ENCODE data around the gene GRHL3.
A peak's percentile ranks its signal among the peaks of the same experiment; 100 is the strongest.

GRHL3 gene

DNA sequence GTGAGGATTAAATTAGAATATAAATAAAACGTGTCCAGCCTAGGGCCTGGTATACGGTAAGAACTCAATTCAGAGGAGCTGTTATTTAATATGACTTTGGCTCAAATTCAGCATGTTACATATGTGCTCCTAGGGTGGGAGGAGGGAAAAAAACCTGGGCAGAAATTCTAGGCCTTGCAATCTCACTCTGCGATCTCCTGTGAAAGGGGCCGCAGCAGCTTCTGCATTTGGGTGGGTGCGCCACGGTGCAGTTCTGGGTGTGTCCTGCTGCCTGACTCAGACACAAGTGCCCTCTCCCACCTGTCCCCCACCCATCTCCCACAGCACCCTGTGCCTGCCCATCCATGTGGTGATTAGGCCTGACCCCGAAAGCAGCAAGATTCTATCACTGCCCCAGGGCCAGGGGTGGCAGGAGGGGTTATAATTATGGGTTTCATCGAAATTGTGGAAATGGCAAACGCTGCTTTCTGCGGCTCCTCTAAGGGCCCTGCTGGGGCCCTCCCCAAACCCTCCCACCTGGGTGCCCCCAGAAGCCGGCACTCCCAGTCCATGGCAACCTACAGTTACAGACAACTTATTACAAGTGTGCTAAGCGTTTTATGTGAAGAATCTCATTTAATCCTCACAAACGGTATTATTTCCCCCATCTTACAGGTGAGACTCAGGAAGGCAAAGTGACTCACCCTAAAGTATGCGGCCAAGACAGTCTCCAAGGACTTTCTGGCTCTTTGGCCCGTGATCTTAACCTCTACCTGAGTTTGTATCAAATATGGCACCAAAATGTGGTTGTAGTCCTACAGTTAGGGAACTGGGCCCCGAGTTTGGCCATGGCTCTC, 25.5 kb upstream of the GRHL3 start:
- no peak for DNase-seq

DNA sequence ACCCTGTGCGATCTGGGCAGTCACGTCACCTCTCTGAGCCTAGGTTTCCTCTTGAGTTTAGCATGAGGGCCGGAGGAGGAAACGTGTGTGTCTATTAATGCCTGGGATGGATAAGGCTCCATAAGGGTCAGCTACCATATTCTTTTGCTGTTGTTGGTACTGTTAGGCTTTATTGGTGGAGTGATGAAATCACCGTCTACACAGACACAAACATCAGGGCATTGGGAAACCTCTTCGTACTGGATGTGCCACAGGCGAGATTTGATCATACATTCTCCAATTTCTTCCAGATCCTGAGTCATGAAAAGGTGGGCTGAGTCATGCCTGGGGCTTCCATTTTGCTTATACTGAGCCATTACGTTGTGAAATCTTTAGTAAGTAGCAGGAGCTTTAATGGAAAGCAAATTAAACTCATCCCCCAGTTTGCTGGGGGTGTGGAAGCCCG, 24.9 kb upstream of the GRHL3 start:
- DNase-seq = peak; percentile 66

DNA sequence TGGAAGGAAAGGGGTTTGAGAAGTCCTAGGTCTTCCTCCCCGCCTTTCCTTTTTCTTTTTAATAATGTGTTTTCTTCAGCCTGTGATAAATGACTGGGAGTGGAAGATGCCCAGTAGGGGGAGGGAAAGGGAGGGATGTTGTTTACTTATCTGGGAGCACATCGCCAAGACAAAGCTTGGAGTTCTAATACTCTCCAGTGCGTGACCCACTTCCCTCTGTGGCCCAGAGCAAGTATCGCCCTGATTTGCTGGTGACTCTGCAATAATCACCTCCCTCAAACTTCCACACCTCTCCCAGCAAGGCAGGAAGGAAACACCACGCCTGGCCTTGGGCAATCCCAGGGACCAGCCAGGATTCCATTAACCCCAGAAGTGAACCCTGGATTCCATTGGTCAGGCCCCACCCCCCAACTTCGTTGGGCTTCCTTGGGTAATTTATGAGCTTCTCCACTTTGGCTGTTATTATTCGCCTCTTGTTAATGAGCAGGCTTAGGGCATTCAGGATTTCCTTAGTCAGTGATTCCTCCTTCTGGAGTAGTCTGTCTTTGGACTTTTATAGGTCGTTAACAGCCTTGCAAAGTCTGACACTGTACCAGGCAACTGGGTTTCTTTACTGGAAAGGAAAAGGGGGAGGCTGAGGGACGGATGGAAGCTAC, 24.3 kb upstream of the GRHL3 start:
- peak; percentile 66 for DNase-seq

DNA sequence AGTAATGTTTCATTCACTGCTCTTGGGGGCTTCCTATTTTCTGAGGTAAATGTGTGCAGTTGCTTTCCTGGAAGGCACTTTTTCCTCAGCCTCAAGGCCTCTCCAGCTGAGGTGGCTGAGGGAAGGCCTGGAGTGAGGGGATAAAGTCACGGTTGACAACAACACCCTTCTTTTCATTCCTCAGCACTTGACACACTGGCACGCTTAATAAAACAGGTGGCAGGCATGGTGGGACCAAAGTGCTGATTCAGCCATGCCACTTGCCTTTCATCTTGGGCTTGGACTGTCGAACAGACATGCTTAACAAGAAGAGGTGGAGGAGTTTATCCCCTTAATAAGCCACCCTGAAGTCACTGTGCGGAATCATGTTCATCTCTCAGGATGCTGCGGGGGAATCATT, 23.6 kb upstream of the GRHL3 start:
- no peak for DNase-seq

DNA sequence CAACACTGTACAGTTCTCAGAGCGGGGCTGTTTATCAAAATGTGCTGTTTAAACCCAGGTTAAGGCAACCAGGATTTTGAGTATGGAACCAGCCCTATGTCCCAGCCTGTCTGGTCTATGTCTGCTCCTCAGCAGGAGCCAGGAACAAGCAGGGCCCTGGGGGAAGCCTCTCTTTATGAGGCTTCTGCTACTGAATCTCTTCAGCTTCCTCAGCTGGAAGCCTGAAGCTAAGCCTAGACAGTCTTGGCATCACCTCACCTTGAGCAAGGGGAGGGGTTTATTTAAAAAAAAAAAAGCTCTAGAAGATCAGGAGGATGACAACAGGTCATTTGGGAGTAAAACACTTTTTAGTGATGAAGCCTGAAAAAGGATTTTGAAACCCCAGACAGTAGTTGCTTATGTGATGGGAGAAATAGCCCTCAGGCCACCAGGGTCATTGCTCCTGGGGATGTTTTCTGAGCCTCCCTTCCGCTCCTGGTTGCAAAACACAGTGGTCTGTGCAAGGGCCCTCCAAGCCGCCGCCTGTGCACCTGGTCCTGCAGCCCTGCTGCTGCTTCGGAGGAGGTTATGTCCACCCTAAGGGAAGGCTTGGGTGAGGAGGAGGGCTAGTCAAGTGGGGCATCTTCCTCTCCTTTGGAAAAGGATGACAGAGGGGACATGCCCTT, 21.8 kb upstream of the GRHL3 start:
- DNase-seq = no peak

DNA sequence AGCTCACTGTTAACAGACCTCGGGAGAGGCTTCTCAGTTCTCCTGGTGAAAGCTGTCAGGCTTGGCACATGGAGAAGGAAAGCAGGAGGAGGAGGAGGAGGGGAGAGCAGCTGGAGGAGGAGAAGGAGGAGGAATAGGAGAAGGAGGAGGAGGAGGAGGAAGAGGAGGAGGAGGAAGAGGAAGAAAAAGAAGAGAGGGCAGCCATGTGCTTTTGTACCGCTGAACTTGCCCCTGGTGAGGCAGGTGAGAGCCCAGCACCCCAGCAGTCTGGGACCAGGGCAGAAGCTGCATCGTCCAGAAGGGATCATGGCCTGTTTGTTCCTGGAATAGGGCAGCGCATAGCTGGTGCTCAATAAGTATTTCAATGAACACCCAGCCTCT, 21.3 kb upstream of the GRHL3 start:
- DNase-seq = no peak

DNA sequence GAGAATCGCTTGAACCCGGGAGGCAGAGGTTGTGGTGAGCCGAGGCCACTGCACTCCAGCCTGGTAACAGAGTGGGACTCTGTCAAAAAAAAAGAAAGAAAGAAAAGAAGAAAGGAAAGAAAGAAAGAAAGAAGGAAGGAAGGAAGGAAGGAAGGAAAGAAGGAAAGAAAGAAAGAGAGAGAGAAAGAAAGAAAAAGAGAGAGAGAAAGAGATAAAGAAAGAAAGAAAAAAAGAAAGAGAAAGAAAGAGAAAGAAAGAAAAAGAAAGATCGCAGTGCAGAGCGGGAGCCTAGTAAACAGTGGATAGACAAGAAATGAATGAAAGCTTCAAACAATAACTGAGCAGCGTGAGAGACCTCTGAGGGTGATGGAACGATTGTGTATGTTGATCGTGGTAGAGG, 20.6 kb upstream of the GRHL3 start:
- no peak for DNase-seq

DNA sequence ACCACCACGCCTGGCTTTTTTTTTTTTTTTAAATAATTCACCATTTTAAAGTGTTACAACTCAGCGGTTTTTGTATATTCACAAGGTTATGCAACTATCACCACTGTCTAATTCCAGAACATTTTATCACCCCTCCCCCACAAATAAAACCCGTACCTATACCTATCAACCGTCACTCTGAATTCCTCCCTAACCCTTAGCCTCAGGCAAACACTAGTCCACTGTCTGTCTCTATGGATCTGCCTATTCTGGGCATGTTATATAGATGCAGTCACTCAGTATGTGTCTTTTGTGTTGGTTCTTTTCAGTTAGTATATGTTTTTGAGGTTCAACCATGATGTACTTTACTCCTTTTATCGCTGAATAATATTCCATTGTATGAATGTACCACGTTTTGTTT, 19.3 kb upstream of the GRHL3 start:
- no peak for DNase-seq

DNA sequence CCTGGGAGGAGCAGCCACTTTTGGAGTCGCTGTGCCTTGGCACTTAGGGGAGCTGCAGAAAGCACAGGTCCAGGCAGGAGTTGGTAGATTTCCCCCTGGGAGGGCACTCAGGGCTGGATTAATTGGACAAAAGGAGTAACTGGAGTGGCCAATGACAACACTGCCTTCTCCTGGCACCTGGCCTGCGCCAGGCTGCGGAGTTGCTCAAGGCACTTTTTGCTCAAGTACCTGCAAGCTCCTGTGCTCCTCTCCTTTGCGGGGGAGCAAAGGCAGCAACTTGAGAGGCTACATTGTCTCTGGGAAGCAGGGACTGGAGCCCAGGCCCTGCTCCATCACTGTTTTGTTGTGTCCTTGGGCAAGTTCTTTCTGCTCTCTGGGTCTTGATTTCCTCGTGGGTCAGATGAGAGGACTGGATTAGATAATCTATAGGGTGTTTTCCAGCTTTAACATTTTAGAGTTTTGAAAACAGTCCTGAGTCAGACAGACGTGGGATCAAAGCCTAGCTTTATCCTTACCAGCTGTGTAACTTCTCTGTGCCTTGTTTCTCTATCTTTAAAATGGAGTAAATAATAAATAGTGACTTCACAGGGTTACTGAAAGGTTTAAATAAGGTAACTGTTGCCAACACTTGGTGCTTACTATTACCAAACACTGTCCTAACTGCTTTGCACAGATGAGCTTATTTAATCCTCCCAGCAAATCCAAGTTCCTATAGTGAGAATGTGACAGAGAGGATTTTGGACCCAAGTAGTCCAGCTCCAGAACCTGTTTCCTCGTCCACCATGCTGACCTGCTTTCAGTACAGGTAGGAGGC, 18.0 kb upstream of the GRHL3 start:
- no peak for DNase-seq

DNA sequence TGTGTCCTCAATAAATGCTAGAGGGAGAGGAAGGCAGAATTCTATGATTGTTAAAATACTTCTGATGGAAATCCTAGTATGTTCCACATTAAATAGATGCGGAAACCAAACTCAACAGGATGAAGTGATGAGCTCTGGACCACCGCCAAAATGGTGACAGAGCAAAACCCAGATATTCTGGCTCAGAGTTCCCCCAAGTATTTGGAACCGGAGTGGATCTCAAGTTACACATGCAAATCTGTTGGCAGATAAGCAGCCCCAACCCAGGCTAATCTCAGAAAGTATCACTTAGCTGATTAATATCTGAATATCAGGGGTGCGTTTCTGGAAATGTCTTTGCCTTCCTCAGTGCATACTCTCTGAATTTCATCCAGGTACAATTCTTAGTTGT, 17.4 kb upstream of the GRHL3 start:
- DNase-seq = no peak

DNA sequence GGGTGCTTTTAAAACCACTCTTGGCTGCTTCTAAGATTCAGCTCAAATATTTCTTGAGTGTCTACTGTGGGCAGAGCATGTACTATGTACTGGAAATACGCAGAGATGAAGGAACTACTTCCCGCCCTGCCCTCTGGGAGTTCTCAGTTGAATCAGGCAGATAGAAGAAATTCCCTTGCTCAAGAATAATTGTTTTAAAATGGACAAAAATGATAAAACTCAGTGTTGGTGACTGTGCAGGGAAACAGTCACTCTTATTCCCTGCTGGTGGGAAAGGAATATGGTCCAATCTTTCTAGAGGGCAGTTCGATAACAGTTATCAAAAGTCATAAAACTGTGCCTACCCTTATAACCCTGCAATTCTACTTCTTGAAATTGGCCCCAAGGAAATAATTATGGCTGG, 16.9 kb upstream of the GRHL3 start:
- no peak for DNase-seq

DNA sequence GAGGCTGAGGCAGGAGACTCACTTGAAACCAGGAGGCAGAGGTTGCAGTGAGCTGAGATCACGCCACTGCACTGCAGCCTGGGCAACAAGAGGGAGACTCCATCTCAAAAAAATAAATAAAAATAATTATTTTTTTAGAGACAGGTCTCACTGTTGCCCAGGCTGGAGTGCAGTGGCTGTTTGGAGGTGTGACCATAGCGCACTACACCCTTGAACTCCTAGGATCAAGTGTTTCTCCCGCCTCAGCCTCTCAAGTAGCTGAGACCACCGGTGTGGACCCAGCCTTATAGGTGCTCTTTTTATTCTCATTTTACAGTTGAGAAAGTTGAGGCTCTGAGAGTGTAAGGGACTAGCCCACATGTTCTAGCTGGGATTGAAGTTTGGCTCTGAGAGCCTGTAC, 15.6 kb upstream of the GRHL3 start:
- DNase-seq = no peak

DNA sequence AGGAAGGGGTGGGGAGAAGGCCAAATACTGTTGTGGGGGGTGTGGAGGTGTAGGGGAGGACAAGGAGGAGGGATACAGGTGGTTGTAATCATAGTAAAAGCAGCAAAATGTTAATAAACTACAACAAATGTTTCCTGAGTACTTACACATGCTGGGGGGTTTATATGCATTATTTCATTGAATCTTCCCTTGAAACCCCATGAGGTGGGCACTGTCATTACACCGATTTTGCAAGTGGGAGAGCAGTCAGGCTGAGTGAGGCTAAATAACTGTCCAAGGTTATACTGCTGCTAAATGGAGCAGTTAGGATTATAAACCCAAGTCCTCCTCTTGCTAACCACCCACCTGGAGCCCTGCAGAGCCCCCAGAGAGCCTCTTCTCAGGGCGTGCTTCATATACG, 14.4 kb upstream of the GRHL3 start:
- no peak for DNase-seq

DNA sequence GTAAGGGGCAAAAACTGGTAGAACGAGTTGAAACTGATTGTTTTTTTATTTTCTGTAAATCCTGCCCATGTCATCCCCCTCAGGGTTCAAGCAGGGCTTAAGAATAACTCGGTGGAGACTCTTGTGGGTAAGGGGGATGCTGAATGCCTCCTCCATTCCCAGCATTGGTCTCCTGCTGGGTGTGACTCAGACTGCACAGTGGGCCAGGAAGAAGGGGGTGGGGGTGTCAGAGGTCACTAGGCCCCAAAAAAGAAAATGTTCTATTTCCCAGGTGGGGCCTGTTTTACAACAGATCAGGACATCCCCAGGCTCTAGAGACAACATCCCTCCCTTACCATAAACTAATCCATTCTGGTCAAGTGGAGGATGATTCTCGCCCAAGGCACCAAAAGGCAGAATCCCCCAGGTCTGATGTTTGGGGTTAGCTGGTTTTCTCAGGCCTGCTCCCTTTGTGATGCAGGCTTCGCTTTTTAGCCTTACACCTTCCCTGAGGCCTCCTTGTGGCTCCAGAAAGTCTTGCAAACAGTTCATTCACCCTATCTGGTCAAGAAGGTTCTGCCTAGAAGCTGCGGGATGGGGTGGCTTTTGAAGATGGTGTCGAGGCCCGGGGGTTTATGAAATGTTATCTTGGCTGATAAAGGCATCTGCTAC, 10.7 kb upstream of the GRHL3 start:
- no peak for DNase-seq

DNA sequence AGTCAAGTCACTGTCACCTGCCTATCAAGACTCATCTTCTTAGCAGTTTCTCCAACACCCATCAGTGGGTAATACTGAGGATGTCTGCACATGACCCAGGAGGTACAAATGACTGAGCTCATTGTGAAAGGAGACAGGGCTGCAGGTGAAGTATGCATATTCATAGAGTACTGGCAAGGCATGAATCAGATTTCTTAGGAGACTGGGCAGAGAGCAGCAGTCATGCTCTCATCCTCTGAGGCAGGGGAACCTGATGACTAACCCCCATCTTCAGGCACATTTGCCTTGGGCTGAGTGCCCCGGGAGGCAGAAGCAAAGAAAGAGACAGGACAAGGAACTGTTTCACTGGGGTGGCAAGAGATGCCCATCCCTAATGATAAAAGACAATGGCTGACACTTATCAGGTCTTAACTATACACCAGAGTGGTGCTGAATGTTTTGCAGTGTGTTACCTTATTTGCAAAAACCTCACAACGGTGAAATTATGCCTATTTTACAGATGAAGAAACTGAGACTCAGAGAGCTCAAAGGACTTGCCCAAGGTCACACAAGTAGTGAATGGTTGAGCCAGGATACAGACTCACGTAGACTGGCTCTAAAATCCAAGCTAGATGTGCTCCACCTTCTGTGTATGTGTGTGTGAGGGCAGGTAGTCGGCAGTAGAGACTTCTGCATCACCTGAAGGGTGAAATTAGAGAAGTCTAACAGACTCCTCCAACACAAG, 9.2 kb upstream of the GRHL3 start:
- DNase-seq = no peak

DNA sequence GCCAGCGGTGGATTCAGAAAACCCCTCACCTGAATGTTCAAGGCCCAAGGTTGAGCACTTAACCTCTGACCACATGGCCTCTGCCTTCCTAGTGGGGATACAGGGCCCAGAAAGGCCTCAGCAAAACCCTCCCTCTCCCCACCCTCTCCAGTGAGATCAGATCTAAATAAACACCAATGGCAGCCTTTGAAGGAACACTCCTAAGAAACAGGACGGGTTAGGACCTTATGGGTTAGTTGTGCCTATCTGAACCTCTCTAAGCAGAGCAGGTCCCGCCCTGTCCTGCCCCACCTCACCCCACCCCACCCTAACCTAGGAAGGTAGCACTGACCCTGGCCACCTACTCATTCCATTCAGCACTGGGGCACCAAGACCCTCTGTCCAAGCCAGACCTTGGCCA, 7.9 kb upstream of the GRHL3 start:
- no peak for DNase-seq

DNA sequence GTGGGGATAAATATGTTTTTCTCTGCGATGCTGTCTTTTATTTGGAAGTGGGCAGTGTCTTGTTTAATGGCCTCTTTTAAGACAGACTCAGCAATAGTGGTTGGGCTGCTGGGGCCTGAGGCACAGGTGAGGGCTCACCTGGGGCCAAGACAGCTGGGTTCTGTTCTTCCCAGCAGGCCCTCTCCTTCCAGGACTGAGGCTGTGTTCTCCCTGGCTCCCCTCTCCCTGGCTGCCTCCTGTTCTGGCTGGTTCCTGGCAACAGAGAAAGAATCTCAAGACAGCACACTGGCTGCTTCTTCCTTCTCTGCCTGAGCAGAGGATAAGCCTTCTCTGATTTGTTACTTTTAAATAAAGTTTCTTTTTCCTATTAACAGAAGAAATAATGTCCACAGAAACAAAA, 7.4 kb upstream of the GRHL3 start:
- no peak for DNase-seq

DNA sequence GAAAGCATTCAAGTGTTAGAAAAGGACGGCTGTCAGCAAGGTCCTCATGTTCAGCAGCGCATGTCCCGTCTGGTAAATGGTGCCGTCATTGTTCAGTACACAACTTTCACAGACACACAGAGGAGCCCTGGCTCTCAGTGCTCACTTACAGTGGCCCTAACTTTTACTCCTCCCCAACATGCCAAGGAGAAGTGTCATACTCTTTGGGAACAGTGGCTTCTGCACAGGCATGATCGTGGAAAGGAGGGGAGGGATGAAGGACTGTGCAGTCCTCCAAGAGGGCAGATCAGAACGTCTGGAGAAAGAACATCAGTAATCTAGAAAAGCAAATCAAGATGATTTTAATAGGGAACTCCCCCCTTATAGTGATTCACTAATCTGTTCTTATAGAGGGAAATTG, 3.8 kb upstream of the GRHL3 start:
- no peak for DNase-seq

DNA sequence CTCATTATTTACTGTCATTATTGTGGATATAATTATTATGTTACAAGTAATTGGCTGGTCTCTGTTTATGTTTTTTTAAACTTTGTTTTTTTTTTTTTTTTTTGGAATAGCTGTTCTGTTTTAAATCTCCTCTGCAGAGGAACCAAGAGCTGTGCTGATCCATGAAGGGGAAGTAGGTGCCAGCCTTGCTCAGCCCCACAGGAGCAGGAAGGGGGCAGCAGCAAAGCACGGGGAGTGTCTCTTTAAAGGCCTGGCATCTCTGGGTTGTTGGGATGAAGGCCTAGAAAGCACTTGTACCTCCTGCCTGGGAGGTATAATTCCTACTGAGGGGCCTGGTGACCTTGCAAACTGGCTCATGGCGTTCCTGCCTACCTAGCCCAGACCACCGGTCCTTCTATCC, 2.5 kb upstream of the GRHL3 start:
- no peak for DNase-seq

DNA sequence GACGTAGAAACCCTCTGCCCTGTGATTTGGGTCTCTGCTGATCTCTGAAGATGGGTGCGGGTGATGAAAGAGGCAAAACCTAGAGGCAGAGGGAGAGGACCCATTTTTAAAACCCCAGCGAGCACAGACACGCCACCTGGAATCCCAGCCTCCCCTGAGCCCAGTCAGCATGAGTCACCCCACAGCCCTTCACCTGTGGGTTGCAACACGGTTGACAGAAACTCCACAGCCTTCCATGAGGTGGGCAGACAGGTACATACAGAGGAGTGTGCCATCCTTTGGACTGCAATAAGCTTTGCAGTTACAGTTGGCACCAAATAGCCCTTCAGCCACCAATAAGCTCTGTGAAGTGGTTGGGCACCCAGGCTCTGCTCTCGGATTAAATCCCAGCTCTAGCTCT, 2.1 kb upstream of the GRHL3 start:
- DNase-seq = no peak

DNA sequence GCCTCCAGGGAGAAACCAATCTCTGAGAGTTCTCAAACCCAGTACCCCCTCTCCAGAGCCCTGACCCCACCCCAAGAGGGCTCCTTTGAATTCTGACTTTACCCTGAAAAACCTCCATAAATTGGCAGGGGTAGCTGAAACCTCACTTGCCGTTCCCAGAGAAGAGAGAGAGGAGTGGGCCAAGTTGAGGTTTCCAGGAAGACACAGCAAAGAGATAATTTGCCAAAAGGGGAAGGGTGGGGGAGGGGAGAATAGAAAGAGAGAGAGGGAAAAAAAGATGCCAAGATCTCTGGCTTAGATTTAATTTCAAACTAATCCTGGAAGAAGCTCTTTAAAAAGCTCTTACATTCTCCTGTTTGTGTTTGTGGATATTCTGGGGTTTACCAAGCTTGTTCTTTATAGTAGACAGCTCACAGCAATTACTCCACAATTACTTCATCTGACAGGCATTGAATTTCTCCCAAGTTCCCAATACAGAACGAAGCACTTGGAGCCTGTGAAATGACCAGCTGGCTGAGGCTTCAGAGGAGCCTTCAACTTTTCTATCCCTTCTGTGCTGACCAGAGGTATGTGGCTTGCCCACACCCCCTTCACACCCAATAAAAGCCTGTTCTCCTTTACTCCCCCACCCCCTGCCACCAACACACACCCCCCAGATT, 1.1 kb upstream of the GRHL3 start:
- no peak for DNase-seq

All from GOT3 (cell line).